Smooth muscle cell (in vitro differentiated cells): ENCODE measurements around the gene IL3. TPM values are rescaled to one million over a fixed set of nuclear protein-coding genes. Genes with fewer than 3 reads are reported as not detected.

ENCODE experiments used
- DNase-seq: peaks from one replicate; lab custom pipeline; 2025; ENCODE audit not compliant: unreplicated experiment; lab: John Stamatoyannopoulos, UW
- H2AFZ ChIP-seq: fragments of 200-600 bp; sonication (generic); 2 replicates; pipeline ENCODE4 v1.6.0; 2016; ENCODE audit warnings: antibody characterized with exemption, low read depth, mild to moderate bottlenecking
- H3F3A ChIP-seq: fragments of 200-600 bp; sonication (generic); 2 replicates; pipeline ENCODE4 v1.6.0; 2017; ENCODE audit warnings: antibody characterized with exemption, low read depth
- H3K27ac ChIP-seq: fragments of 200-600 bp; sonication (generic); 2 replicates; pipeline ENCODE4 v1.5.1; 2016; ENCODE audit warnings: low read depth, mild to moderate bottlenecking
- H3K27me3 ChIP-seq: fragments of 200-600 bp; sonication (generic); 2 replicates; pipeline ENCODE4 v1.6.1; 2016; ENCODE audit warnings: low read depth, mild to moderate bottlenecking
- H3K36me3 ChIP-seq: fragments of 200-600 bp; sonication (generic); 2 replicates; pipeline ENCODE4 v1.5.1; 2016; ENCODE audit warnings: low read depth
- H3K4me1 ChIP-seq: fragments of 200-600 bp; sonication (generic); 2 replicates; pipeline ENCODE4 v1.5.1; 2016; ENCODE audit warnings: low read depth
- H3K4me2 ChIP-seq: fragments of 200-600 bp; sonication (generic); 2 replicates; pipeline ENCODE4 v1.6.0; 2016; ENCODE audit warnings: mild to moderate bottlenecking
- H3K4me3 ChIP-seq: fragments of 200-600 bp; sonication (generic); 2 replicates; pipeline ENCODE4 v1.5.1; 2016; ENCODE audit warnings: mild to moderate bottlenecking
- H3K79me2 ChIP-seq: fragments of 200-600 bp; sonication (generic); 2 replicates; pipeline ENCODE4 v1.6.0; 2016; ENCODE audit warnings: low read depth, mild to moderate bottlenecking
- H3K9ac ChIP-seq: fragments of 200-600 bp; sonication (generic); 2 replicates; pipeline ENCODE4 v1.6.0; 2016; ENCODE audit warnings: low read depth
- H3K9me3 ChIP-seq: fragments of 200-600 bp; sonication (generic); replicated peaks from 2 replicates; pipeline ENCODE4 v1.5.1; 2016; ENCODE audit warnings: low read depth
- H4K20me1 ChIP-seq: fragments of 200-600 bp; sonication (generic); 2 replicates; pipeline ENCODE4 v1.6.0; 2016; ENCODE audit warnings: low read depth
- WGBS: methylation state at CpG from one replicate; pipeline ENCODE4 v1.1.7; 2016; ENCODE audit warnings: low lambda C conversion rate; 5-methylcytosine and 5-hydroxymethylcytosine counted together
- polyA plus RNA-seq: library from polyadenylated mRNA; unstranded; fragments of >200 nt; fragmentation: Nextera tagmentation; extraction: Ambion mirVana; gene quantifications from 2 replicates; pipeline ENCODE4 v1.2.1, GENCODE V29; 2016
- total RNA-seq: library from RNA; depleted of rRNA; stranded (reverse); fragments of >200 nt; gene quantifications from 2 replicates; pipeline ENCODE4 v1.2.3, GENCODE V29; 2014
- TF ChIP-seq, protein P1 (sequence below): fragments of 200-600 bp; sonication (generic); IDR thresholded peaks from 2 replicates; pipeline ENCODE4 v1.5.1; 2017; ENCODE audit warnings: borderline replicate concordance, mild to moderate bottlenecking, antibody characterized with exemption; ENCODE audit not compliant: insufficient read depth, poor library complexity, severe bottlenecking

Gene IL3
- total and polyA plus RNA-seq, 2 experiments from 2014 or later: not detected

DNA sequence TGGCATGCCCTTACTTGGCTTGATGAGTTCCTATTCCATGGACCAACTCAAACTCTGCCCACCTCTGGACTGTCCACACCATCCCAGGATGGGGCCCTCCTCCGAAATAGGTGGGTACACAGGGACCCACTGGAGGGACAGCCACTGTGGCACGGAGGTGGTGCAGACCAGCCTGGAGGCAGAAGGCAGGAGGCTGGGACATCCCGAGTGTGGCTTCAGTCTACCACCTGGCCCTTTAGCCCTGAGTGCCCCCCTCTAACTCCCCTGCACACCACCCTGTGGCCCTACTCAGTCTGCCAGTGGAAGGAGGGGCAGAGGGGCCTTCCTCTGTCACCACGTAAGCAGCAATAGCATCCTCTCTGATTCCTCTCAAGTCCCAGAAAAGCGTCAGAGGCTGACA is 3.7 kb downstream of the IL3 start:
- no peaks in the 10 kb centered on the region for H3F3A ChIP-seq
- no peaks in the 10 kb centered on the region for H3K4me1 ChIP-seq
- H3K27me3 ChIP-seq: no peaks in the 10 kb centered on the region
- no peak for DNase-seq
- WGBS: 69% methylated on average over 5 of the region's 5 CpGs
- no peak overlapping the region for H2AFZ ChIP-seq
- H4K20me1 ChIP-seq: no peaks in the 10 kb centered on the region
- H3K27ac ChIP-seq: no peak overlapping the region
- H3K9me3 ChIP-seq: no peaks in the 10 kb centered on the region
- no peak overlapping the region for H3K9ac ChIP-seq
- TF ChIP-seq, protein P1, sequence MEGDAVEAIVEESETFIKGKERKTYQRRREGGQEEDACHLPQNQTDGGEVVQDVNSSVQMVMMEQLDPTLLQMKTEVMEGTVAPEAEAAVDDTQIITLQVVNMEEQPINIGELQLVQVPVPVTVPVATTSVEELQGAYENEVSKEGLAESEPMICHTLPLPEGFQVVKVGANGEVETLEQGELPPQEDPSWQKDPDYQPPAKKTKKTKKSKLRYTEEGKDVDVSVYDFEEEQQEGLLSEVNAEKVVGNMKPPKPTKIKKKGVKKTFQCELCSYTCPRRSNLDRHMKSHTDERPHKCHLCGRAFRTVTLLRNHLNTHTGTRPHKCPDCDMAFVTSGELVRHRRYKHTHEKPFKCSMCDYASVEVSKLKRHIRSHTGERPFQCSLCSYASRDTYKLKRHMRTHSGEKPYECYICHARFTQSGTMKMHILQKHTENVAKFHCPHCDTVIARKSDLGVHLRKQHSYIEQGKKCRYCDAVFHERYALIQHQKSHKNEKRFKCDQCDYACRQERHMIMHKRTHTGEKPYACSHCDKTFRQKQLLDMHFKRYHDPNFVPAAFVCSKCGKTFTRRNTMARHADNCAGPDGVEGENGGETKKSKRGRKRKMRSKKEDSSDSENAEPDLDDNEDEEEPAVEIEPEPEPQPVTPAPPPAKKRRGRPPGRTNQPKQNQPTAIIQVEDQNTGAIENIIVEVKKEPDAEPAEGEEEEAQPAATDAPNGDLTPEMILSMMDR: no peak
- no peaks in the 10 kb centered on the region for H3K79me2 ChIP-seq
- no peaks in the 10 kb centered on the region for H3K36me3 ChIP-seq
- H3K4me2 ChIP-seq: no peak overlapping the region
- H3K4me3 ChIP-seq: no peak overlapping the region

DNA sequence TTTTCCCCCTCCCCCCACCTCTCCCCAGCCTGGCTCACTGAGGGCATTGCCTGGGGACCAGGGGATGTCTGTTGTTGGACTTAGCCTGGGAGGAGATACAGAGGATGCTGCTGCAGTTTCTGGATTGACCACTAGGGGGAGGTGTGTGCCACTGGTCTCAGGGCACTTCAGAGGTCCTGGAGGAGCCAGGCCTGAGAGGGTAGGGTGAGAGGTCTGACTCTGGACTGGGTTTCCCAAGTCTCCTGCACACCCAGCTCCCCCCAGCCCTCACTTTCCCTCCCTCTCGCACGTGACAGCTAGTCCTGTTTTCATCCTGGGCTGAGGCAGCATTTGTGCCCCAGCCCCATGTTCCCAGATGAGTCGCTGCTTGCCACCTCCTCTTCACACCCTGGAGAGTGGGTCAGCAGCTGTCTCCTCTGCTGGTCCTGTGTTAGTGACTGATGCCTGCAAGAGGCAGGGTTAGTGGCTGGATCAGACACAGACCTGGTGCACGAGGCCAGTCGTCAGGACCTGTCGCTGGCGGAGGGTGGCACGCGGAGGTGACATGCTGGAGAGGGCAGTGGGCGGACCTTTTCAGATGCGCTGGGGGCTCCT is 4.4 kb downstream of the IL3 start:
- Histone ChIP-seq H3F3A (no peaks in the 10 kb centered on the region), H3K9ac (no peak overlapping the region), H3K9me3 (no peaks in the 10 kb centered on the region), H3K79me2 (no peaks in the 10 kb centered on the region), H3K27ac (no peak overlapping the region), H3K36me3 (no peaks in the 10 kb centered on the region), H3K4me1 (no peaks in the 10 kb centered on the region), H3K4me2 (no peak overlapping the region), H3K27me3 (no peaks in the 10 kb centered on the region), H3K4me3 (no peak overlapping the region), H4K20me1 (no peaks in the 10 kb centered on the region), H2AFZ (no peak overlapping the region)
- peak; percentile 32 for DNase-seq
- WGBS: 59% methylated on average over 11 of the region's 11 CpGs
- TF ChIP-seq, protein P1: peak; percentile 94

DNA sequence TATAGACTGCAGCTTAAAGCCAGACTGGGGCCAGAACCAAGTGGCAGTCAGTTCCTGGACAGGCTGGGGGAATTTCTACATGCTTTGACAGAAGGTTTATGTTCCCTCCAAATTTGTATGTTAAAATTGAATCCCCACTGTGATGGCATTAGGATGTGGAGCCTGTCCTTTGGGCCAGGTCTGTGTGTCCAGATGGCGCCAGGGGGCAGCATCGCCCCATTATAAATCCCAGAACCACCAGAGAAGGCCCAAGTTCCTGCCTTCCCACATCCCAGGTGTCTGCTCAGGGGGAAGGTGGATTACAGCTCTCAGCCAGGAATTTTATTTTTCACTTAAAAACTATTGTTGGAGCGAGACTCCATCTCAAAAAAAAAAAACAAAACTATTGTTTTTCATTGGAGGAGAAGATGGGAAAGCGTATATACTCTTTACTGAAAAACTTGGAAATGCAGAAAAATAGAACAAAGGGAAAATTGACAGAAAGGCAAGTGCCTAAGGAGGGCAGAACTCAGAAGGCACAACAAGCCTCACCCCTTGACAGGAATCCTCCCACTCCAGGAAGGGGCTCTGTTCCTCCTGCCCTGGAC is 5.0 kb downstream of the IL3 start:
- no peak overlapping the region for H3K27ac ChIP-seq
- no peak for DNase-seq
- WGBS: 43% methylated on average over 4 of the region's 4 CpGs
- no peaks in the 10 kb centered on the region for H3K27me3 ChIP-seq
- no peak overlapping the region for H3K9ac ChIP-seq
- TF ChIP-seq, protein P1: peak; percentile 70
- H3K79me2 ChIP-seq: no peaks in the 10 kb centered on the region
- no peak overlapping the region for H2AFZ ChIP-seq
- no peaks in the 10 kb centered on the region for H3F3A ChIP-seq
- H4K20me1 ChIP-seq: no peaks in the 10 kb centered on the region
- H3K36me3 ChIP-seq: no peaks in the 10 kb centered on the region
- H3K4me3 ChIP-seq: no peak overlapping the region
- H3K4me1 ChIP-seq: no peaks in the 10 kb centered on the region
- no peaks in the 10 kb centered on the region for H3K9me3 ChIP-seq
- no peak overlapping the region for H3K4me2 ChIP-seq
